Measurements from ENCODE around the gene SUPT5H.

SUPT5H gene

DNA sequence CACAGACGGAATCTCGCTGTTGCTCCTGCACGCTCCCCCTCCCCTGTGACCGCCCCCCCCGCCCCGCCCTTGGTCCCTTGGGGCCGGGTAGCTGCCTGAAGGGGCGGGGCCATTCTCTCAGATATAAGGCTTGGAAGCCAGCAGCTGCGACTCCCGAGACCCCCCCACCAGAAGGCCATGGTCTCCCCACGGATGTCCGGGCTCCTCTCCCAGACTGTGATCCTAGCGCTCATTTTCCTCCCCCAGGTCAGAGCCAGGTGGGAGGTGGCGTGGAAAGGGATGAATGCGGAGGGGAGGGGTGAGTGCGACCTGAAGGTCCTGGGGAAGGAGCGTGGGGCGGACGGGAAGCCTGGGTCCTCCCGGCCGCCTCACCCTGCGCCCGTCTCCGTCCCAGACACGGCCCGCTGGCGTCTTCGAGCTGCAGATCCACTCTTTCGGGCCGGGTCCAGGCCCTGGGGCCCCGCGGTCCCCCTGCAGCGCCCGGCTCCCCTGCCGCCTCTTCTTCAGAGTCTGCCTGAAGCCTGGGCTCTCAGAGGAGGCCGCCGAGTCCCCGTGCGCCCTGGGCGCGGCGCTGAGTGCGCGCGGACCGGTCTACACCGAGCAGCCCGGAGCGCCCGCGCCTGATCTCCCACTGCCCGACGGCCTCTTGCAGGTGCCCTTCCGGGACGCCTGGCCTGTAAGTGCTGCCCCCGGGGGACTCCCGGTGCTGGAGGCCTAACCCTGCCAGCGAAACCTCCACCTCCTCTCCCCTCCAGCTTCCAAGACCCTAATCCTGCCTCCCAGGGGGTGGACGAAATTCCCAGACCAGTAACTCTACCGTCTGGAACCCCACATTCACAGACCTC, 53.6 kb downstream of the SUPT5H start, which contains the start of gene DLL3:
TSS of gene DLL3 (plus strand) at position 150 of the 845 bp plus-strand sequence. CDS start at position 178, 28 bp downstream.
- DNase-seq = no peak

DNA sequence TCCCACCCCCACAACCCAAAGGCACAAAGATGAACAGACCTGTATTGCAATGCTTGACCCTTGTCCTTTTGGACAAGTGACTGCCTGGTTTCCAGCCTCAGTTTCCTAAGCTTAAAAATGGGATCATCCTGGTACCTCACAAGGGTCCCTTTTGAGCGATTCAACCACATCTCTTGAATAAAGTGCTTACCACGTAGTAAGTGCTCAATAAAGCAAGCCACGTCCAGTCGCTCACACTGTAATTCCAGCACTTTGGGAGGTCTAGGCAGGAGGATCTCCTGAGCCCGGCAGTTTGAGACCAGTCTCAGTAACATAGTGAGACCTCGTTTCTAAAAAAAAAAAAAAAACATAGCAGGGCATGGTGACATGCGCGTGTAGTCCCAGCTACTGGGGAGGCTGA, 54.5 kb downstream of the SUPT5H start:
- DNase-seq = no peak

DNA sequence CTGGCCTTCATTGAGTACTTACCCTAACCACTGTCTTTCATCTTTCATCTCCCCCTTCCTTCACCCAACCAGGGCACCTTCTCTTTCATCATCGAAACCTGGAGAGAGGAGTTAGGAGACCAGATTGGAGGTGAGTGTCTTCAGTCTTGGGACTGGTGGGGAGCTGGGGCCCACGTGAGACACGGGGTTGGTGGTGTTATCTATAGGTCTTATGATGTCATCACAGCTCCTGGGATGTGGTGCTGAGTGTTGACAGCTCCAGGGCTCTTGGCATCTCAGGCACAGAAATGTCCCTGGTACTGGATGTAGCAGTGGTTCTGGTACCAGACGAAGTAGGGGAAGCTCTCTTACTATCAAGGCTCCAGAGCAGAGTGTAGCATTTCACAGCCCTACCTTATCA, 55.2 kb downstream of the SUPT5H start:
- DNase-seq = no peak

DNA sequence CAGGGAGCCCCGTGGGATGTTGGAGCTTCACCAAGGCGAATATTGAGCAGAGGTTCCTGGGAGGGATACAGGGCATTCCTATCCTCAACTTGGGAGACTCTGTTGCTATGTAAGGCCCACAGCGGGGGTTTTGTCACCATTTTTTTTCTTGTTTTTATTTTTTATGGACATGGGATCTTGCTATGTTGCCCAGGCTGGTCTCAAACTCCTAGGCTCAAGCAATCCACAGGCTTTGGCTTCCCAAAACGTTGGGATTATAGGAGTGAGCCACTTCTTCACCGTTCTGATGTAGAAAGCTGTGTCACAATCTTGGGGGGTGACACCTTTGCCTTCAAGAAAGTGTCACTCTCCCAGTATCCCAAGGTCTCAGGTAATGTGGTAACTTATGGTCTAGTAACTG, 56.0 kb downstream of the SUPT5H start:
- DNase-seq = no peak

DNA sequence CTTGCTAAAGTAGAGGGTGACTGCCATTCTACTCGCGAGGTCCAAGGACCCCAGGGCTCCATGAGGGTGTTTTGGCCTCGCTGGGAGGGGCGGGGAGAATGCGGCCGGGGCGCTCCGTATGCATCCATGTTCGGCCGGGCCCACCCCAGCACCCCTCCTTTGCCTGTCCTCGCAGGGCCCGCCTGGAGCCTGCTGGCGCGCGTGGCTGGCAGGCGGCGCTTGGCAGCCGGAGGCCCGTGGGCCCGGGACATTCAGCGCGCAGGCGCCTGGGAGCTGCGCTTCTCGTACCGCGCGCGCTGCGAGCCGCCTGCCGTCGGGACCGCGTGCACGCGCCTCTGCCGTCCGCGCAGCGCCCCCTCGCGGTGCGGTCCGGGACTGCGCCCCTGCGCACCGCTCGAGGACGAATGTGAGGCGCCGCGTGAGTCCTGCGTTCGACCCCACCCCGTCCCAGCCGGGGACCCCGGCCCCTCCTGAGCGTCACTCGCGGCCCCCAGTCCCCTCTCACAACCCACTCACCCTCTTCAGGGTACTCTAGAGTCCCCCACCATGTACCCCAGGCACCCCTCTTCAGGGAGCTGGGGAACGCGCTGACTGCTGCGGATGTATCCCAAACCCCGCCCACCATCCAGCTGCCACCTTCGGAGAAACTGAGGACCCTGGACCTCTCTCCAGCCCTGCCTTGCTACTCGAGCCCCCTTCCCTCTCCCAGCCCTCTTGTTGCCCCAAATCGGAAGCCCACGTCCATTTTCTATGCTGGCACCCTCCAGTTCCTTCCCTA, 57.4 kb downstream of the SUPT5H start:
- DNase-seq = peak; percentile 82

DNA sequence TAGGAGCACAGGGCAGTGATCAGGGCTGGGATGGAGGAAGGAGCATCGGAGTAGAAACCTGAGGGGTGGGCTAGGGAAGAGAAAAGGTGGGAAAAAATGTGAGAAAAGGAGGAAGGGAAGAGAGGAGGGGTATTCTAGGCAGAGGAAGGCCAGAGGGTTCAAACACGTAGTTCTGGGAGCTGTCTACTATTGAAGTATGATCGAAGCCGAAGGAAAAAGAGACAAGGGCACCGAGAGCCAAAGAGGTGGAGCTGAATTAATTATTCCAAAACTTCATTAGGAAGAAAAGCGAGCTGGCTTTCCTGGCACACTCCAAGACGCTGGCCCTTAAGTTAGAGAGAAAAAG, 61.2 kb downstream of the SUPT5H start:
- no peak for DNase-seq

DNA sequence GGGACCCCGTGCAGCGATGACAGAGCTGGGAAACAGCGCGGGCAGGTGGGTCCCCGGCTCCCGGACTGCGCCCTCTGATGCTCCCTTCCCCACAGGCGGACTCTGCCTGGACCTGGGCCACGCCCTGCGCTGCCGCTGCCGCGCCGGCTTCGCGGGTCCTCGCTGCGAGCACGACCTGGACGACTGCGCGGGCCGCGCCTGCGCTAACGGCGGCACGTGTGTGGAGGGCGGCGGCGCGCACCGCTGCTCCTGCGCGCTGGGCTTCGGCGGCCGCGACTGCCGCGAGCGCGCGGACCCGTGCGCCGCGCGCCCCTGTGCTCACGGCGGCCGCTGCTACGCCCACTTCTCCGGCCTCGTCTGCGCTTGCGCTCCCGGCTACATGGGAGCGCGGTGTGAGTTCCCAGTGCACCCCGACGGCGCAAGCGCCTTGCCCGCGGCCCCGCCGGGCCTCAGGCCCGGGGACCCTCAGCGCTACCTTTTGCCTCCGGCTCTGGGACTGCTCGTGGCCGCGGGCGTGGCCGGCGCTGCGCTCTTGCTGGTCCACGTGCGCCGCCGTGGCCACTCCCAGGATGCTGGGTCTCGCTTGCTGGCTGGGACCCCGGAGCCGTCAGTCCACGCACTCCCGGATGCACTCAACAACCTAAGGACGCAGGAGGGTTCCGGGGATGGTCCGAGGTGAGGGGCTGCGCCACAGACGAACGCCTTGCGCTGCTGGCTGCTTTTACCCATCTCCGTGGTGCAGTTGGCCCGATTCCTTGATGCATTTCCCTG, 61.7 kb downstream of the SUPT5H start:
- DNase-seq = peak; percentile 66

DNA sequence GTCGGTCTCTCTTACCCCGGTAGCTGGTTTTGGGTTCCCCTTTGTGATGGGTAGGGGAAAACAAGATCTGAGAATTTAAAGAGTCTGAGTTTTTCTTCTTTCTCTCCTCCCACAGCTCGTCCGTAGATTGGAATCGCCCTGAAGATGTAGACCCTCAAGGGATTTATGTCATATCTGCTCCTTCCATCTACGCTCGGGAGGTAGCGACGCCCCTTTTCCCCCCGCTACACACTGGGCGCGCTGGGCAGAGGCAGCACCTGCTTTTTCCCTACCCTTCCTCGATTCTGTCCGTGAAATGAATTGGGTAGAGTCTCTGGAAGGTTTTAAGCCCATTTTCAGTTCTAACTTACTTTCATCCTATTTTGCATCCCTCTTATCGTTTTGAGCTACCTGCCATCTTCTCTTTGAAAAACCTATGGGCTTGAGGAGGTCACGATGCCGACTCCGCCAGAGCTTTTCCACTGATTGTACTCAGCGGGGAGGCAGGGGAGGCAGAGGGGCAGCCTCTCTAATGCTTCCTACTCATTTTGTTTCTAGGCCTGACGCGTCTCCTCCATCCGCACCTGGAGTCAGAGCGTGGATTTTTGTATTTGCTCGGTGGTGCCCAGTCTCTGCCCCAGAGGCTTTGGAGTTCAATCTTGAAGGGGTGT, 62.5 kb downstream of the SUPT5H start:
- DNase-seq = no peak

DNA sequence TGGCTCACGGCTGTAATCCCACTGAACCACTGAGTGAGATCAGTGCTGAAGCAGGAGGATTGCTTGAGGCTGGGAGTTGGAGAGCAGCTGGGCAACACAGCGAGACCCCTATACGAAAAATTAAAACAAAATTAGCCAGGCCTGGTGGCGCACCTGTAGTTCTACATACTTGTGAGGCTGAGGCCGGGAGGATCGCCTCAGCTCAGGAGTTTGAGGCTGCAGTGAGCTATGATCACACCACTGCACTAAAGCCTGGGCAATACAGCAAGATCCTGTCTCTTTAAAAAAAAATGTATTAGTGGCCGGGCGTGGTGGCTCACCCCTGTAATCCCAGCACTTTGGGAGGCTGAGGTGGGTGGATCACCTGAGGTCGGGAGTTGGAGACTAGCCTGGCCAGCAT, 63.2 kb downstream of the SUPT5H start:
- DNase-seq = no peak

DNA sequence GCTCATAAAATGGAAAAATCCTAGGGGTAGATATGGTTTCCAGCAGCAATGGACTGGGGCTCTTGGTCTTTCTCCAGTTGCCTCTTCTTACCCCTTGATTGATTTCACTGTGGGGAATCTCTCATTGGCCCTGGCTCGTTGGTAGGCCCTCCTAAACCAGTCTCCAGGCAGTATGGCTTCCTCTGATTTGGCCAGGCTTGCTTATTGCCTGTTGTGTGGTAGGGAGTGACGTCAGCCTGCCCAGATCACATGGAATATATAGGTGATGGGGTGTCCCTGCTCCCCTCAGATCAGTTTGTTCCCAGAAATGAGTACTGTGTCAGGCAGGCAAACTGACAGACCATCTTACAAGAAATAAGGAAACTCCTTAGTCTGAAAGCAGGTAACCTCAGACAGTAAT, 63.9 kb downstream of the SUPT5H start:
- no peak for DNase-seq

DNA sequence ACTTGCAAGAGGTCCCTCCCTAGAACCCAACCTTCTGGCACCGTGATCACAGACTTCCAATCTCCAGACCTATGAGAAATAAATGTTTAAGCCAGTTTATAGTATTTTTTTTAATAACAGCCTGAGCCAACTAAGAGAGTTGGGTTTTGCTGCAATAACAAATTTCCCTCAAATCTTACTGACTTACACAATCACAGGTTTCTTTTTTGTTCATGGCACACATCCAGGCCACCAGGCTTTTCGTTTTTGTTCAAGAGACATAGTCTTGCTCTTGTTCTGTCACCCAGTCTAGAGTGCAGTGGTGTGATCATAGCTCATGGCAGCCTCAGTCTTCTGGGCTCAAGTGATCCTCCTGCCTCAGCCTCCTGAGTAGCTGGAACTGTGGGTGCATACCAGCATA, 67.6 kb downstream of the SUPT5H start:
- no peak for DNase-seq

DNA sequence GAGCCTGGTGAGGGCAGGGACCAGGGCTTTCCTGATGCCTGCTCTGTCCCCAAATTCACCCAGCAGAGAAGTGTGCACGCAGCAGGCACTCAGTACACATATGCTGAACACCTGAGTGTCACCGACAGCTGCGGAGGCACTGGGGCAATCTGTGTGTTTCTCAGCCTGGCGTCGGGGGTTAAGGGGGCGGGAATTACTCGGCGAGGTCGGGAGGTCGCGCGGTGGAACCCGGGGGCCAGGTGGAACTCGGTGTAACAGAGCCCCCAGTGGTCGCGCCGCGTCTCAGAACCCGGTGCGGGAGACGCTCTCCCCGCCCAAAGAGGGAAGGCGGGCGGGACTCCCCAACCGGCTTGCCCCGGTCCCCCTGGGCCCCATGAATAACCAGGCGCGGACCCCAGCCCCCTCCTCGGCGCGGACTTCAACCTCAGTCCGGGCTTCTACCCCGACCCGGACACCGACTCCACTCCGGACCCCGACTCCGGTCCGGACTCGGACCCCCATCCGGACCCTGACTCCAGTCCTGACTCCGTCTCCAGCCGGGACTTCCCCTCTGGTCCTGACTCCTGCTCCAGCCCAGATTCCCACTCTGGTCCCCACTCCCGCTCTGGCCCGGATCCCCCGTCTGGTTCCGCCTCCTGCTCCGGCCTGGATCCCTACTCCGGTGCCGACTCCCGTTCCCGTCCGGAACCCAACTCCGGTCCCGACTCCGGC, 69.6 kb downstream of the SUPT5H start, which contains the start of gene SELENOV:
TSS of gene SELENOV (plus strand) at position 300 of the 711 bp plus-strand sequence. CDS start at position 374, 74 bp downstream.
- DNase-seq = peak; percentile 15

DNA sequence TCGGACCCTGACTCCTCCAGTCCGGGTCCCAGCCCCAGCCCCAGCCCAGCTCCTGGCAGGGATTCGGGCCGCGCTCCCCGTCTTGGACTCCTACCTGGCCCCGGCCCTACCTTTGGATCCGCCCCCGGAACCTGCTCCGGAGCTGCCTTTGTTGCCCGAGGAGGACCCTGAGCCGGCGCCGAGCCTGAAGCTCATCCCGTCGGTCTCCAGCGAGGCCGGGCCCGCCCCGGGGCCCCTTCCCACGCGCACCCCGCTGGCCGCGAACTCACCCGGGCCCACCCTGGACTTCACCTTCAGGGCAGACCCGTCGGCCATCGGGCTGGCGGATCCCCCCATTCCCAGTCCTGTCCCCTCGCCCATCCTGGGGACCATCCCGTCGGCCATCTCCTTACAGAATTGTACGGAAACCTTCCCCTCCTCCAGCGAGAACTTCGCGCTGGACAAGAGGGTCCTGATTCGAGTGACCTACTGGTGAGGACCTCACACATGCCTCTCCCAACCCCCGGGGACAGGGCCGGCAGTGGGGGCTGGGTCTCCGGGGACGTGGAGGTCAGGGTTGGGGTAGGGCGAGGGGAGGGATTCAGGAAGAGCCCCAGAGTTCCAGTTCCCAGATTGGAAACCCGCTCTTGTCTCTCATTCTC, 70.3 kb downstream of the SUPT5H start:
- DNase-seq = no peak

DNA sequence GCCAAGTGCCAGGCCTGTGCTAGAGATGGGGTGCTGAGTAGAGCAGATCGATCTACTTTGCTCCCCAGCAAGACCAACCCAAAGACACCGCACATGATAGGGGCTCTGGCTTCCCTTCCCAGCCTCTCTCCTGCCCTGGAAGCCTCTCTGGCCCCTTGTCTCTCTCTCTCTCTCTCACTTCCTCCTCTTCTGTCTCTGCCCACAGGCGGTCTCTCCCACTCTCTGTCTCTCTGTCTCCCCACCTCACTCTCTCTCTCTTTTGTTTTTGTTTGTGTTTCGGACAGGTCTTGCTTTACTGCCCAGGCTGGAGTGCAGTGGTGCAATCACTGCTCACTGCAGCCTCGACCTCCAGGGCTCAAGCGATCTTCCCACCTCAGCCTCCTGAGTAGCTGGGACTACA, 70.9 kb downstream of the SUPT5H start:
- no peak for DNase-seq

DNA sequence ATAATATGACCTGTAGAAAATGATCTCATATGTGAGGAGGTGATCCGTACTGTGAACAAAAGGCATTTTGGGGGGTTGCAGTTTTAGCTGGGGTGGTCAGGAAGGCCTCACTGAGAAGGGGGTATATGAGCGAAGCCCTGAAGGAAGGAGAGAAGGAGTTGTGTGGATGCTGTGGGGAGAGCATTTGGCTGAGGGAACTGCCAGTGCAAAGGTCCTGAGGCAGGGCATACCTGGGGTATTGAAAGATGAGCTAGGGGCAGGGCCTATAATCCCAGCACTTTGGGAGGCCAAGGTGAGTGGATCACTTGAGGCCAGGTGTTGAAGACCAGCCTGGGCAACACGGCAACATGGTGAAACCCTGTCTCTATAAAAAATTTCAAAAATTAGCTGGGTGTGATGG, 72.0 kb downstream of the SUPT5H start:
- DNase-seq = no peak

DNA sequence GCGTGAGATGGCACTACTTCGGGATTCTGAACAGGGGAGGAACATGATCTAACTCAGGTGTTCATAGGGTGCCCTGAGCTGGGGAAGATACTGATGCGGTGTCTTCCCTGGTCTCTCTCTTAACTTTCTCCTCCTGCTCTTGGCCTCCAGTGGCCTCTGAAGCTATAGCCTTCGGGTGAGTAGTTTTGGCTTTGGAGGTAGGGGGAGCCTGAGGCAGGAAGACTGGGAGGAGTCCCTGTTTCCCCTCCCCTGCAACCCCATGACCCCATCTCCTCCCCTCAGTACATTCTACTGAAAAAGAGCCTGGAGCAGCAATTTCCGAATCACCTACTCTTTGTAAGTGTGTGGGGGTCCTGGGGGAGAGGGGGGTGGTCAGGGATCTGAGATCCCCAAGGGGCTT, 73.1 kb downstream of the SUPT5H start:
- DNase-seq = no peak

DNA sequence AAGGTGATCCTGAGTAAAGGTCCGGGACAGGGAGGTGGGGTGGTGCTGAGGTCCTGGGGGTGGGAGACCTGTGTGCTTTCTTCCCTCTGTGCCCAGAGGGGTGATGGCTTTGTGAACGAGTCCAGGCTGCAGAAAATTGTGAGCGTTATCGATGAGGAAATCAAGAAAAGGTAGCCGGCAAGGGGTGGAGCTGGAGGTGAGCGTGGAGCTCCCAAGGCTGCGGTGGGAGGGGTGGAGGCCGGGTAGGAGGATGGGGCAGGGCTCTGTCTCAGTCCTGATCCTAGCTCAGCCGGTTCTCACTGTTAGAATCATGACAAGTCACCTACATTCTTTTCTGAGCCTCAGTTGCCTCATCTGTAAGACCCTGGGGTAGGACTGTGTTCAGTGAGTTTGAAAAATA, 73.6 kb downstream of the SUPT5H start:
- DNase-seq = no peak

DNA sequence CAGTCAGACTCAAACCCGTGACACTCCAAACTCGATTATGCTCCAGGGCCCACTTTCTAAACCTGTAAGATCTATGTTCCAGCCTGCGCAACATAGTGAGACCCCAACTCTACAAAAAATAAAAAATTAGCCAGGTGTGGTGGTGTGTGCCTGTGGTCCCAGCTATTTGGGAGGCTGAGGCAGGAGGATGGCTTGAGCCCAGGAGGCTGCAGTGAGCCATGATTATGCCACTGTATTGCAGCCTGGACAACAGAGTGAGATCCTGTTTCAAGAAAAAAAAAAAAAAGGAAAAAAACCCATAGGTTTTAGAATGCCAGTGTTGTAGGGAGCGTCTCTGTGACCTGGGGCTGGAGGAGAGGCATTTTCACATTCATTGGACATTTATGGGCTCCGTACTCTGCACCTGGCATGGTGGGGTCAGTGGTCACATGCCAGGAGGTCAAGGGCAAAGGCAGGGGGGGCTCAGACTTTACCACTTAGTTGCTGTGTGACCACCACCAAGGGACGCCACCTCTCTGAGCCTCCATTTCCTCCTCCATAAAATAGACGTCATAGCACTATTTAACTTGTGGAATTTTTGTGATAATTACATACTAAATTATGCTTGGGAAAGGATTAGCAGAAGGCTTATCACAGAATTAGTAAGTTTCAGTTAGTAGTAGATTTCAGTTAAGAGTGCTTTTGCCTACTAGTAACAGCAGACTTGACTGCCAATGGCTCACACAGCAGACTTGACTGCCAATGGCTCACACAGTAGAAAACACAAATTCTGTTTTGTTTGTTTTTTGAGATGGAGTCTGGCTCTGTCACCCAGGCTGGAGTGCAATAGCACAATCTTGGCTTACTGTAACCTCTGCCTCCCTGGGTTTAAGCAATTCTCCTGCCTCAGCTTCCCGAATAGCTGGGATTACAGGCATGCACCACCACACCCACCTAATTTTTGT, 75.4 kb downstream of the SUPT5H start:
- no peak for DNase-seq

DNA sequence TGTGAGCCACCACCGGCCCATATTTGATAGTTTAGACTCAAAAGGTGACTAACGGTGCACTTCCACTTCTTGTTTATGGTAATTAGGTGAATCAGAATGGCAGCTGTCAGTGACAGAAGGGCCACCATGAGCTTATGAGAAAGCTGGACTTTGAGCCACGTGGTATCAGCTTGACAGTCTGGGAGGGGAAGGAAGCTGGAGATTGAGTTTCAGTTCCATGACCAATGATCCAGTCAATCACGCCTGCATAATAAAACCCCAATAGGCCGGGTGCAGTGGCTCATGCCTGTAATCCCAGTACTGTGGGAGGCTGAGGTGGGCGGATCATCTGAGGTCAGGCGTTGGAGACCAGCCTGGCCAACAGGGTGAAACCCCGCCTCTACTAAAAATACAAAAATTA, 79.1 kb downstream of the SUPT5H start:
- DNase-seq = no peak

DNA sequence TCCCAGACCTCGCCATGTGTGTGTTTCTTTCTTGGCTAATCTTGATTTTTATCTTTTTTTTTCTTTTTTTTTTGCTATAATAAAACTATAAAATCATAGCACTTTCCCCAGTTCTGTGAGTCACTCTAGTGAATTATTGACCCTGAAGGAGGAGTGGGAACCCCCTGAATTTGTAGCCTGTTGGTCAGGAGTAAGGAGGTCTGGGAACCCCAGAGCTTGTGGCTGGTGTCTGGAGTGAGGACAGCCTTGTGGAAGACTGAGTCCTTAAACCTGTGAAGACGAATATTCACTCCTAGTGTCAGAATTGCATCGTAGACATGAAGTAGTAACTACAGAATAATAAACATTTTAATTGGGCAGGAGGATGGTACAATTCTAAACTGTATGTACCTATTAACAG, 79.8 kb downstream of the SUPT5H start:
- DNase-seq = no peak

Data from CD4-positive, alpha-beta T cell treated with Interleukin-12 subunit alpha and Interleukin-12 subunit beta, for 1 hour (primary cell).